HUES64 (cell line): ENCODE results near the gene TCF7.

Experiments
- H3K27ac ChIP-seq: 2 replicates; pipeline ENCODE4 v1.7.0; 2013; ENCODE audit warnings: low read depth, low read length, inconsistent platforms
- H3K27me3 ChIP-seq: 2 replicates; pipeline ENCODE4 v1.6.1; 2013; ENCODE audit warnings: mild to moderate bottlenecking, low read length; ENCODE audit not compliant: insufficient read depth
- H3K36me3 ChIP-seq: 2 replicates; pipeline ENCODE4 v1.6.1; 2013; ENCODE audit warnings: mild to moderate bottlenecking, low read length; ENCODE audit not compliant: insufficient read depth
- H3K4me1 ChIP-seq: 2 replicates; pipeline ENCODE4 v1.6.1; 2013; ENCODE audit warnings: mild to moderate bottlenecking, low read length, moderate library complexity; ENCODE audit not compliant: insufficient read depth
- H3K4me3 ChIP-seq: 2 replicates; pipeline ENCODE4 v1.5.1; 2013; ENCODE audit warnings: mild to moderate bottlenecking, low read length, moderate library complexity
- H3K9ac ChIP-seq: 2 replicates; pipeline ENCODE4 v1.6.1; 2013; ENCODE audit warnings: mild to moderate bottlenecking, low read depth, low read length
- H3K9me3 ChIP-seq: 2 replicates; pipeline ENCODE4 v1.6.1; 2013; ENCODE audit warnings: low read depth, low read length; ENCODE audit not compliant: insufficient read depth
- WGBS: fragments of 150-250, 120-280 bp; methylation state at CpG from one replicate; pipeline ENCODE4 v1.1.7; 2013; ENCODE audit warnings: missing lambda C conversion rate; 5-methylcytosine and 5-hydroxymethylcytosine counted together

Gene TCF7

DNA sequence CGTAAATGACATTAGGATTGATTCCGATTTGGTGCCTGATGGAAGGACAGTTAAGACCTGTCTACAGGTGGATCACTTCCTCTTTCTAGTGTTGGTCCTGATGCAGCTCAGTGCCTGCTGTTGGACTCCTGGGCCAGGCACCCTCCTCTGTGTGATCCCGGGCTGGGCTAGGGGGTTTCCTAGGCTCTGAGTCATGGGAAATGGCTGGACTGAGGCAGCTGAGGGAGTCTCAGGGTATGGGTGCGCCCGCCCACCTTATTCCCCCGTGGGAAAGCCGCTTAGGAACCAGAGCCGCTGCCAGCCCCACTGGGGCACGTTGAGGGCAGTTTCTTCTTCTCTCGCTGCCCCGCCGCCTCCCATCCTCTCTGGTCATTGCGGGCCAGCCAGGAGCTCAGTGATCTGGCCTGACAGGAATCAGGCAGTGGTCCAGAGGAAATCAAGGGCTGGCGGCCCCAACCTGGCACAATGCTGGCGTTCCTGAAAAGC, 12.9 kb downstream of the TCF7 start:
- Histone ChIP-seq H3K27ac (no peak overlapping the region), H3K36me3 (0 out of 2 replicates have a peak, but pooled peaks cover 3% of the 10 kb centered on the region), H3K27me3 (no peaks in the 10 kb centered on the region), H3K9ac (no peak overlapping the region), H3K4me3 (no peak overlapping the region), H3K4me1 (no peaks in the 10 kb centered on the region), H3K9me3 (no peaks in the 10 kb centered on the region)
- WGBS: 90% methylated on average over 15 of the region's 15 CpGs

DNA sequence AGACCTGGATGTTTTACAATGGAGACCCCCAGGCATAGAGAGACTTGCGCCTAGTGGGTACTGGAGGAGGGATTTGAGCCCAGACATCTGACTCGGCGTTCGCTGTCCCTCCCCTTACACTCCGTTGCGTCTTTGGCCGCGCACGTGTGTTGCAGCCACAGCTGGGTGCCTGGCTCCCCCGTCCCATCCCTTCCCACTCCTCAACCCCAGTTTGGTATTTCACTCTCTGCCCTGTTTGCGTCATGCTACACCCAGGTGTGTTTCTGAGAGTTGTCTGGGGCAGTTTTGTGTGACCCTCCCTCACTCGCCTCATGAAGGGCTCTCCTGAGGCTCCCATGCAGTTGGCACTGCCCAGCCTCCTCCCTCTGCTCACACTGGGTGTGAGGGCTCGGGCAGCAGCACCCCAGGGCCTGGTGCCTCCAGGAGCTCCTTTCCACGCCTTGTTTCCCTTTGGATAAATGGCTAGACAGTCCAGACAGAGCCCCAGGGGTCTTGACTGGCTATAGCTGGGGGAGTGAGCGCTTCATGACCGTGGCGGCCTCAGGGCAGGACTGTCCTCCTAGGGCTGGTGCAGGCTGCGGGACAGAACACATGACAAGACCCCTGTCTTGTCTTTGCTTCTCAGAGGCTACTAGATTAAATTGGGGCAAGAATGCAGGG, 13.6 kb downstream of the TCF7 start:
- WGBS: 91% methylated on average over 18 of the region's 18 CpGs
- Histone ChIP-seq H3K27me3 (no peaks in the 10 kb centered on the region), H3K4me3 (no peak overlapping the region), H3K9ac (no peak overlapping the region), H3K36me3 (0 out of 2 replicates have a peak, but pooled peaks cover 3% of the 10 kb centered on the region), H3K4me1 (no peaks in the 10 kb centered on the region), H3K27ac (no peak overlapping the region), H3K9me3 (no peaks in the 10 kb centered on the region)

DNA sequence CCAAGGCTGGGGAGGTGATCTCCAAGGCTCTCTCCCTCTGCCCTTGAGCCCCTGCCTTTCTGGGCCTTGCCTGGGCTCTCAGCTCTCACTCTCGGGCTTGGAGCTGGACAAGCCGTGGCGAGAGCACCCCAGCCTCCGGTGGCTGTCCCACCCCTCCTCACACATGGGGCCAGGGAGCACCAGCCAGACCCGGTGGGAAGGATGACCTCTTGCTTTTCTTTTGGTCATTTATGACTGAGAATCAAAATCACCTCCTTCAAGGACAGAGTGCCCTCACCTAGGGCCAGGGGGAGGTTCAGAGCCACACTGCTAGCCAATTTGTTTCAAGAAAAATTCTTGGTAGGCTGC, 14.1 kb downstream of the TCF7 start:
- no peaks in the 10 kb centered on the region for H3K4me1 ChIP-seq
- no peaks in the 10 kb centered on the region for H3K27me3 ChIP-seq
- H3K9me3 ChIP-seq: no peaks in the 10 kb centered on the region
- 95% methylated on average over 5 of the region's 5 CpGs for WGBS
- no peak overlapping the region for H3K4me3 ChIP-seq
- no peak overlapping the region for H3K27ac ChIP-seq
- H3K36me3 ChIP-seq: 0 out of 2 replicates have a peak, but pooled peaks cover 3% of the 10 kb centered on the region
- H3K9ac ChIP-seq: no peak overlapping the region

DNA sequence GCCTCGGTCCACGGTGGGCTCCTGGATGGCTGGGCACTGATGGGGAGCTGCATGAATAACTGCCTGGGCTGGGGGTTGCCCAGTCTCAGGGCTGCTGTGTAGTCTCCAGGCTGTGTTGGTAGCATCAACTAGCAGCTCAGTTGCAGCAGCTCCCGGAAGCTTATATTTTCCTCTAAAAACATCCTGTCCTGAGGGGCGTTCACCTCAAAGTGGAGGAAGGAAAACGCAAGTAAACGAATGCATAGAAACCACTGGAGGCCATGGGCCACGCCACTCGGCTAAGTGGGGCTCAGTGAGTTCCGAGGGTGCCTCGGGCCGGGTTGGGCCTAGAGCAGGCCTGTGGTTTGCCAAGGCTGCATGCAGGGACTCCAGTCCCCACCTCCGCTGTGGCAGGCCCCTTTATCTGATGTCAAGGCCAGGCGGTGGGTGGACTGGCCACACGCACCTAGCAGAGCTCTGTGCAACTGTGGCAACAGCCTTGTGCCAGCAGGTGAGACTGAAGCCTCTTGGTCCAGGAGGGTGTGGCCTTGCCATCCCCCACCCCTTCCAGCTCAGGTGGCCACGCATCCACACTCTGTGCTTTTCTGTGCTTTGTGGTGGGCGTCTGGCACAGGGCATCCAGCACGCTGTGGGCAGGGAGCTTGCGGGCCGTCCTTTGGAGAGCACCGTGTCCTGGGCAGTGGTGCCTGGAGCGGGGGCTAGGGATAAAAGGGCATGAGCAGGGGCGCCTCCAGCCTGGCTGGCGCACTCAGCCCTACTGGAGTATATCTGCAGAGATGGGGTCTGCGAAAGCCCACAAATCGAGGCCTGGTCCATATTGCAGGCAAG, 15.1 kb downstream of the TCF7 start:
- no peak overlapping the region for H3K9ac ChIP-seq
- H3K4me1 ChIP-seq: no peaks in the 10 kb centered on the region
- H3K27ac ChIP-seq: no peak overlapping the region
- no peak overlapping the region for H3K4me3 ChIP-seq
- H3K27me3 ChIP-seq: no peaks in the 10 kb centered on the region
- no peaks in the 10 kb centered on the region for H3K9me3 ChIP-seq
- H3K36me3 ChIP-seq: peaks cover 12% of the 10 kb centered on the region
- 95% methylated on average over 25 of the region's 25 CpGs for WGBS

DNA sequence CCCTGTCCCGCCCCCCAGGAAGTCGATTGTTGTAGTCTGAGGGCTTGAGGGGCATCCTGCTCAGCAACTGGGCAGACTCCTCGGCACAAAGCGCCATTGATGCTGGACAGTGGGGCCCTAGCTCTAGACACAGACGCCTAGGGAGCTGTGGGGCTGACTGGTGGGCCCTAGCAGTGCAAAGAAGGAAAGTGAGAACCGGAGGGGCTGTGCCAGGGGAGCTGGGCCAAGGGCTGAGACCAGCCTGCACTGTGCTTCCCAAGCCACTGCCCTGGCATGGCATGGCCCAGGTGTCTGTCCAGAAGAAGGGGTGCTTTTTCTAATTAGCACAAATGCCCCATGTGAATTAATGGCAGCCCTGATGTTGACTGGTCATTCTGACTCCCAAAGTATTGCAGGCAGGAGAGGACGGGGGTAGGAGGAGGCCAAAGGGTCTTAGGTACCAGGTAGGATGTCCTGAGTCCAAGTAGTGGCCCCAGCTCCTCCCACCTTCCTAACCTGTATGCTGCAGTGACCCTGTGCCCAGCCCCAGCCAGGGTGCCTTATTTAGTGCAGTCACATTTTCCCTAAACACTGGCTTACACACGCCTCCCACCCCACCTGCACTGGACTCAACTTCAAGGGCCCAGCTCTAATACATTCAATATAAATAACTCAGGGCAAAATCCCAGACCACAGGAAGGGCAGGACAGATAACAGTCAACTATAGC, 15.9 kb downstream of the TCF7 start:
- no peak overlapping the region for H3K9ac ChIP-seq
- WGBS: 95% methylated on average over 8 of the region's 8 CpGs
- H3K27ac ChIP-seq: no peak overlapping the region

DNA sequence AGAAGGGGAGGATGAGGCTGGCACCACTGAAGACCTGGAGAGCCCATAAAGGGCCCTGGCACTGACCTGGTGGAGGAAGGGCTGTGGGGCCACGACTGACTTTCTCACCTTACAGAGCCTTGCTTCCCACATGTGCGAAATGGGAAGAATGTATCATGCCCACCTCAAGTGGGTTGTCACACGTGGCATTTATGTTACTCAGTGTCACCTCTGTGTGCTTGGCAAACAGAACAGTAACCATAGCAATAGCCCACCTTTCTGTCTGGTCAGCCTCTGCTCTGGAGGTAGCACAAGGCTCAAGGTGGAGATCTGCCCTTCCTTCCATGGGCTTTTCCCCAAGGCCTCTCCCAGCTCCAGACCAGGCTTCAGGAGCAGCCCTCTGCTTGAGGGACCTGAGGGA, 16.7 kb downstream of the TCF7 start:
- Histone ChIP-seq H3K27me3 (no peaks in the 10 kb centered on the region), H3K9ac (no peak overlapping the region), H3K4me1 (no peaks in the 10 kb centered on the region), H3K27ac (no peak overlapping the region), H3K9me3 (no peaks in the 10 kb centered on the region), H3K36me3 (peaks cover 14% of the 10 kb centered on the region), H3K4me3 (no peak overlapping the region)
- 88% methylated on average over 3 of the region's 3 CpGs for WGBS

More for the DNA sequence above, 15.9 kb downstream of the TCF7 start:
- H3K36me3 ChIP-seq: peaks cover 14% of the 10 kb centered on the region
- no peaks in the 10 kb centered on the region for H3K9me3 ChIP-seq
- H3K4me3 ChIP-seq: no peak overlapping the region
- H3K27me3 ChIP-seq: no peaks in the 10 kb centered on the region
- H3K4me1 ChIP-seq: no peaks in the 10 kb centered on the region

DNA sequence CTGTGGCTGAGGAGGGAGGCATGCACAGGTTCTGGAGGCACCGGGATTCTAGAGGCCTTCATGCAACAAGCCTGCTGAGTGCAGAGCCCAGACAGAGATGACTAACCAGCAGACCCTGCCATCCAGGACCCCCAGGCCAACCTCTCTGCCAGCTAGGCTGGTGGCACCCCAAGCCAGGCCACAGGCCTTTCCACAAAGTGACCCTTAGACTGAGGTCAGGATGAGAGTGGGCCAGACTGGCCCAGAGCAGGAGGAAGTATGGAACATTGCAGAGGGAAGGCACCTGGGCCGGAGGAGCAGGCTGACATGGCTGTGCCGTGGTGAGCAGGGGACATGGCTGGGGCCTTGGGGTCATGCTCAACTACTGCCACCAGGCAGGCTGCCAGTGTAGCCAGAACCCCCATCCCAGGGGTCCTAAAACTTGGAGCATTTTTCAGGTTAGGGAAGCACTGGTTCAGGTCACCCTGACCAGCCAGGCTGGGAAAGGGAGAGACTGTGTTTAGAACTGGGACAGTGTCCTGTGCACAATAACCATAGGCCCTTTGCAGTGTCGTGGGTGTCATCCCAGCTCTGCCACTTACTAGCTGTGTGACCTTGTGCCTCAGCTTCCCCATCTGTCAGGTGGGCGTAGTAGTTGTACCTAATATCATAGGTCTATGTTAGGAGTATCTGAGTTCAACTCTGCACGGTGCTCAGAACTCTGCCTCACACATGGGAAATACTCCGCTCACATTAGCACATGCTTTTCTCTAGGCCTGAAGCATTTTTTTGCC, 17.3 kb downstream of the TCF7 start:
- no peaks in the 10 kb centered on the region for H3K27me3 ChIP-seq
- no peak overlapping the region for H3K4me3 ChIP-seq
- H3K27ac ChIP-seq: no peak overlapping the region
- H3K9ac ChIP-seq: no peak overlapping the region
- peaks cover 14% of the 10 kb centered on the region for H3K36me3 ChIP-seq
- 93% methylated on average over 7 of the region's 7 CpGs for WGBS
- no peaks in the 10 kb centered on the region for H3K9me3 ChIP-seq
- H3K4me1 ChIP-seq: no peaks in the 10 kb centered on the region

DNA sequence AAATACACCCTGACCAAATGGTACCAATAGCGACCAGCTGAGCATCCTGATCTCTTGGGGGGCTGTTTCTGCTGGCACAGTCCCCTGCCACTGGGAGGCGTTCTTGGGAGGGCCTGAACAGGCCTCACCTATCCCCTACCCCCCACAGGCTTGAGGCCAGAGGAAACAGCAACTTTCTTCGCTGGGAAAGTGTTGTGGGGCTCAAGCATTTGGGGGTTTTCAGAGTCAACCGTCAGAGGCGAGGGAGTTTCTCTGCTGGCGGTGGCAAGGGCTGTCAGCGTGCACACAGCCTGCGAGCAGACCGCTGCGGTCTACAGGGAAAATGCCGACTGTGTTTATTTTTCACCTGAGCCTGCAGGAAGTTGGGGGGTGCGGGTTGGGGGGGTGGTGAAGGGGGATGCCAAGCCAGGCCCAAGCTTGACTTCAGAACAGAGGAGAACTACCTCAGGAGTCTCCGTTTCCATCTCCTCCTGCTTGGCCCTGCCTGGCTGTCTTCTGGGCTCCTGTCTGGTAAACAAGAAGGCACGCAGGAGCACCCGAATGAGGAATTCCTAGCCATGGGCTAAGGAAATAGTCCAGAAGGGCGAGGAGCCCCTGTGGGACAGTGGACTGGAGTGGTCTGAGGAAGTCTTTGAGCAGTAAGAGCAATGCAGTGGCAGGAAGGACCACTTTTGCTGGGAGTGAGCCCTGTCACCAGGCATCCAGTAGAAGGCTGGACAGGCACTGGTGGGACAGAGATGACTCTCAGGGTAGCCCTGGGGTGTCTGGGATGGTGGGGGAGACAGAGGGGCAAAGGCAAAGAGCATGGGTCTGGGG, 18.1 kb downstream of the TCF7 start:
- 93% methylated on average over 16 of the region's 16 CpGs for WGBS
- Histone ChIP-seq H3K4me3 (no peak overlapping the region), H3K9me3 (no peaks in the 10 kb centered on the region), H3K27me3 (no peaks in the 10 kb centered on the region), H3K27ac (no peak overlapping the region), H3K9ac (0 out of 2 replicates have a peak overlapping the region, but pooled peaks have one; percentile 18), H3K36me3 (peaks cover 14% of the 10 kb centered on the region), H3K4me1 (peaks cover 2% of the 10 kb centered on the region)

DNA sequence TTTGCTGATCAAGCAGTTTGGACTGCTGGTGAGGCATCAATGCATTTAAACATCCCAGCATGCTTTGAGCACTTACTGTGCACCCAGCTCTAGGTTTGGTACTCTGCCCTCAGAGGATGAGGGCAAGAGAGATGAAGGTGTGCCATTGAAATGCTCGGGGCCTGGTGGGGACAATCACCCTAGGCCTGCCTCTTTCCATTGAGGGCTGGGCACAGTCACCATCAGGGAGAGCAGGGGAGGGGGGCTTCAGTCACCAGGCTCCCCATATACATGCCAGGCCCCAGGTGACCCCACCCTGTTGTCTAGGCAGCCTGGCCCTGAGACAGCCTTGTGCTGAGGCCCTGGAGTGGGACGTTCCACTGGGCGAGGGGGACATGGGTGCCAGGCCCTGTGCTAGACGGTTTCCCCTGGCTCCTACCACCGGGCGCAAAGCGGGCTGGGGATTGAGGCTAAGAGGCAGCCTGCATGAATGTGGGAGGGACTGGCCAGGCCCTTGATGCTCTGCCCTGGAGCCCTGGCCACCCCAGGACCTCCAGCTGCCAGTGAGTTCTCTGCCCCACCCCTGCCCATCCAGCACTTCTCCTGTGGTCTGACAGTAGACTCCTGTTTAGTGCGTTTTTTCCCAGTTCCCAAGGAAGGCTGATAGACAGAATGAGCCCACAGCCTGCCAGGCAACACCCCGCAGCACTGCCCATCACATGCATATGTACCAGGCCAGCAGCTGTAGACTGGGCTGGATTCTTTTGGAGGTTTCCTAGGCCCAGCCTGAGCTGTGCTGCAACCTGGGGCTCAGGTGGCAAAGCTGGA, 18.9 kb downstream of the TCF7 start:
- H3K9ac ChIP-seq: 0 out of 2 replicates have a peak overlapping the region, but pooled peaks have one; percentile 18

More for the DNA sequence above, 18.9 kb downstream of the TCF7 start:
- 93% methylated on average over 9 of the region's 9 CpGs for WGBS
- peaks cover 7% of the 10 kb centered on the region for H3K4me1 ChIP-seq
- peaks cover 14% of the 10 kb centered on the region for H3K36me3 ChIP-seq
- H3K4me3 ChIP-seq: no peak overlapping the region
- H3K27me3 ChIP-seq: no peaks in the 10 kb centered on the region
- H3K9me3 ChIP-seq: no peaks in the 10 kb centered on the region
- H3K27ac ChIP-seq: no peak overlapping the region
